Measurements from ENCODE around the gene TSPAN18.

Gene TSPAN18

GRCh38 chr11:44711113-44711786, 15.5 kb upstream of the TSPAN18 start:
- Histone ChIP-seq H3K9ac (ENCODE audit: low read length) (no peak overlapping the region), H3K4me3 (ENCODE audit: low read length) (no peak overlapping the region), H3F3A (ENCODE audit: insufficient read depth, low read length) (no peaks in the 10 kb centered on the region), H3K9me2 (replicated peaks; ENCODE audit: insufficient read depth, low read length) (no peaks in the 10 kb centered on the region), H3K4me1 (ENCODE audit: low read length) (no peaks in the 10 kb centered on the region), H3K9me3 (replicated peaks; ENCODE audit: insufficient read depth, low read length) (no peaks in the 10 kb centered on the region), H4K20me1 (ENCODE audit: insufficient read depth, low read length) (no peaks in the 10 kb centered on the region), H3K27ac (ENCODE audit: low read length) (no peak overlapping the region), H3K27me3 (replicated peaks; ENCODE audit: insufficient read depth, low read length) (no peaks in the 10 kb centered on the region), H3K4me2 (ENCODE audit: low read depth, low read length) (no peak overlapping the region), H3K36me3 (replicated peaks; ENCODE audit: insufficient read depth, low read length) (no peaks in the 10 kb centered on the region), H2AFZ (ENCODE audit: low read length) (no peak overlapping the region), H3K79me2 (ENCODE audit: low read length) (no peaks in the 10 kb centered on the region)
- TF ChIP-seq EZH2phosphoT487 (IDR thresholded peaks at IDR 0.05; ENCODE audit: low read length) (no peak), CTCF (IDR thresholded peaks at IDR 0.05; ENCODE audit: low read length) (no peak), EZH2 (optimal IDR thresholded peaks at IDR 0.05; ENCODE audit: low read depth, low read length) (no peak)
- no peak for DNase-seq

- no peaks in the 10 kb centered on the region for H3K79me2 ChIP-seq (ENCODE audit: low read length)
- no peaks in the 10 kb centered on the region for H3K4me1 ChIP-seq (ENCODE audit: low read length)
- H3K4me3 ChIP-seq (ENCODE audit: low read length), result no peak overlapping the region
- H3K9ac ChIP-seq (ENCODE audit: low read length), result no peak overlapping the region
- no peaks in the 10 kb centered on the region for H3K36me3 ChIP-seq (replicated peaks; ENCODE audit: insufficient read depth, low read length)
- no peaks in the 10 kb centered on the region for H3K9me2 ChIP-seq (replicated peaks; ENCODE audit: insufficient read depth, low read length)
- no peak for DNase-seq
- no peaks in the 10 kb centered on the region for H4K20me1 ChIP-seq (ENCODE audit: insufficient read depth, low read length)
- H3K27me3 ChIP-seq (replicated peaks; ENCODE audit: insufficient read depth, low read length), result 0 out of 2 replicates have a peak, but pooled peaks cover 5% of the 10 kb centered on the region
- H2AFZ ChIP-seq (ENCODE audit: low read length), result no peak overlapping the region
- TF ChIP-seq CTCF (IDR thresholded peaks at IDR 0.05; ENCODE audit: low read length) (no peak), EZH2phosphoT487 (IDR thresholded peaks at IDR 0.05; ENCODE audit: low read length) (no peak), EZH2 (optimal IDR thresholded peaks at IDR 0.05; ENCODE audit: low read depth, low read length) (no peak)
- H3K4me2 ChIP-seq (ENCODE audit: low read depth, low read length), result no peak overlapping the region
- no peaks in the 10 kb centered on the region for H3F3A ChIP-seq (ENCODE audit: insufficient read depth, low read length)
- no peak overlapping the region for H3K27ac ChIP-seq (ENCODE audit: low read length)
- H3K9me3 ChIP-seq (replicated peaks; ENCODE audit: insufficient read depth, low read length), result no peaks in the 10 kb centered on the region
Observed at GRCh38 chr11:44711787-44712608, 14.8 kb upstream of the TSPAN18 start.

- no peaks in the 10 kb centered on the region for H3K9me3 ChIP-seq (replicated peaks; ENCODE audit: insufficient read depth, low read length)
- H3K36me3 ChIP-seq (replicated peaks; ENCODE audit: insufficient read depth, low read length), result no peaks in the 10 kb centered on the region
- no peak overlapping the region for H3K27ac ChIP-seq (ENCODE audit: low read length)
- no peaks in the 10 kb centered on the region for H3K79me2 ChIP-seq (ENCODE audit: low read length)
- no peaks in the 10 kb centered on the region for H3K9me2 ChIP-seq (replicated peaks; ENCODE audit: insufficient read depth, low read length)
- H3K4me2 ChIP-seq (ENCODE audit: low read depth, low read length), result no peak overlapping the region
- H3K4me1 ChIP-seq (ENCODE audit: low read length), result no peaks in the 10 kb centered on the region
- no peak overlapping the region for H3K9ac ChIP-seq (ENCODE audit: low read length)
- no peaks in the 10 kb centered on the region for H4K20me1 ChIP-seq (ENCODE audit: insufficient read depth, low read length)
- no peak overlapping the region for H3K4me3 ChIP-seq (ENCODE audit: low read length)
- no peaks in the 10 kb centered on the region for H3F3A ChIP-seq (ENCODE audit: insufficient read depth, low read length)
- no peak for DNase-seq
- H3K27me3 ChIP-seq (replicated peaks; ENCODE audit: insufficient read depth, low read length), result 0 out of 2 replicates have a peak, but pooled peaks cover 7% of the 10 kb centered on the region
- no peak overlapping the region for H2AFZ ChIP-seq (ENCODE audit: low read length)
- TF ChIP-seq CTCF (IDR thresholded peaks at IDR 0.05; ENCODE audit: low read length) (no peak), EZH2 (optimal IDR thresholded peaks at IDR 0.05; ENCODE audit: low read depth, low read length) (no peak), EZH2phosphoT487 (IDR thresholded peaks at IDR 0.05; ENCODE audit: low read length) (no peak)
Observed at GRCh38 chr11:44713022-44713421, 13.7 kb upstream of the TSPAN18 start.
